Gastrocnemius medialis (tissue), 4 donors: ENCODE data around the gene SALL4.

Experiments used
- CTCF ChIP-seq, 5 experiments: fragments of 450-650 bp in 3 of 5; fragments of 200-600 bp in 2 of 5; sonication (generic) in 2 of 5; IDR thresholded peaks in 4 of 5; conservative IDR thresholded peaks in 1 of 5; 1 replicate in 4 of 5; 2 replicates in 1 of 5; pipeline ENCODE4 v1.5.1; 2016 to 2019; ENCODE audit warnings: antibody characterized with exemption in 5 of 5, mild to moderate bottlenecking in 3 of 5, moderate library complexity in 3 of 5
- POLR2A ChIP-seq, 2 donors: fragments of 450-650 bp; IDR thresholded peaks; one replicate each; pipeline ENCODE4 v1.6.1; 2017; ENCODE audit warnings: antibody characterized with exemption in 2 of 2, mild to moderate bottlenecking in 2 of 2, moderate library complexity in 2 of 2

GRCh38 chr20:51800060-51800871 lies 2.1 kb downstream of the SALL4 start:
- TF ChIP-seq CTCF (IDR thresholded peaks at IDR 0.05 in 4 of 5, conservative IDR thresholded peaks at IDR 0.05 in 1 of 5) (peak in 4 of 5 experiments; percentile 32 to 65 (median 54)), POLR2A (IDR thresholded peaks at IDR 0.05) (no peak)
